Cardiac muscle cell (in vitro differentiated cells and primary cell): Measurements from ENCODE around the gene FXYD6. TPM values are rescaled to one million over a fixed set of nuclear protein-coding genes. Genes with fewer than 3 reads are reported as not detected.
A peak's percentile ranks its signal among the peaks of the same experiment; 100 is the strongest.

Source experiments
- DNase-seq, 2 donors: peaks; one replicate each; pipeline versions ENCODE4 v3.0.0 to v3.0.0-alpha.2; 2010 to 2017; ENCODE audit warnings: low read depth in 1 of 2, low spot score in 1 of 2
- H3K27ac ChIP-seq: fragments of 200-600 bp; sonication (generic); 2 replicates; pipeline ENCODE4 v1.5.1; 2016
- H3K27me3 ChIP-seq: fragments of 200-600 bp; sonication (generic); 2 replicates; pipeline ENCODE4 v1.6.0; 2016; ENCODE audit warnings: control low read depth
- H3K36me3 ChIP-seq: fragments of 200-600 bp; sonication (generic); 2 replicates; pipeline ENCODE4 v1.5.1; 2016; ENCODE audit warnings: control low read depth
- H3K4me1 ChIP-seq: fragments of 200-600 bp; sonication (generic); 2 replicates; pipeline ENCODE4 v1.8.1; 2017; ENCODE audit warnings: low read depth, mild to moderate bottlenecking, mixed run types
- H3K4me3 ChIP-seq: fragments of 200-600 bp; sonication (generic); 2 replicates; pipeline ENCODE4 v1.5.1; 2016; ENCODE audit warnings: mild to moderate bottlenecking
- H3K9me3 ChIP-seq: fragments of 200-600 bp; sonication (generic); 2 replicates; pipeline ENCODE4 v1.5.1; 2017; ENCODE audit warnings: low read depth, mild to moderate bottlenecking, control low read depth
- polyA plus RNA-seq: library from polyadenylated mRNA; unstranded; fragments of >200 nt; fragmentation: Nextera tagmentation; extraction: Ambion mirVana; gene quantifications from 2 replicates; pipeline ENCODE4 v1.2.1, GENCODE V29; 2016
- total RNA-seq: library from RNA; depleted of rRNA; stranded (reverse); fragments of >200 nt; gene quantifications from 2 replicates; pipeline ENCODE4 v1.2.3, GENCODE V29; 2016
- TF ChIP-seq, protein P1 (sequence below): IDR thresholded peaks from 2 replicates; pipeline ENCODE4 v1.5.1; 2012; ENCODE audit warnings: low read depth, mild to moderate bottlenecking, low read length

FXYD6 gene
- total and polyA plus RNA-seq, 2 experiments from 2014 or later, result 310 to 403 TPM

DNA sequence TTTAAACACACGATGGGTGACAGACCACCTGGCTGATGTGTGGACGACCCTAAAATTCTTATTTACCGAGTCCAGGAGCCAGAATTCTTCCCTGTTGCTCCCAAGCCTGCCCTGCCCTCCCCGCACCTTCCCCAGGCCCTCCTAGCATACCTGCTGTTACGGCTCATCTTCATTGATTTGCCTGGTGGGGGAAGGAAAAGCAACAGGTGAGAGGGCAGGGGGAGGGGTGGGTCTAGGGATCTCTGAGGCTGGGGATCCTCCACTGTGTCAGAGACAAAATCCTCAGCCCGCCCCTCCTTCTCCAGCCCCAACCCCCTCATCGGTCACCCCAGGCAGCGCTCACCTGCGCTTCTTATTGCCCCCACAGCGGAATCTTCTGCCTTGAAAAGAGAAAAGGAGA, 55.9 kb downstream of the FXYD6 start:
- H3K4me1 ChIP-seq, result peaks cover 7% of the 10 kb centered on the region
- no peak overlapping the region for H3K27ac ChIP-seq
- H3K9me3 ChIP-seq, result no peaks in the 10 kb centered on the region
- H3K36me3 ChIP-seq, result no peaks in the 10 kb centered on the region
- TF ChIP-seq, protein P1, sequence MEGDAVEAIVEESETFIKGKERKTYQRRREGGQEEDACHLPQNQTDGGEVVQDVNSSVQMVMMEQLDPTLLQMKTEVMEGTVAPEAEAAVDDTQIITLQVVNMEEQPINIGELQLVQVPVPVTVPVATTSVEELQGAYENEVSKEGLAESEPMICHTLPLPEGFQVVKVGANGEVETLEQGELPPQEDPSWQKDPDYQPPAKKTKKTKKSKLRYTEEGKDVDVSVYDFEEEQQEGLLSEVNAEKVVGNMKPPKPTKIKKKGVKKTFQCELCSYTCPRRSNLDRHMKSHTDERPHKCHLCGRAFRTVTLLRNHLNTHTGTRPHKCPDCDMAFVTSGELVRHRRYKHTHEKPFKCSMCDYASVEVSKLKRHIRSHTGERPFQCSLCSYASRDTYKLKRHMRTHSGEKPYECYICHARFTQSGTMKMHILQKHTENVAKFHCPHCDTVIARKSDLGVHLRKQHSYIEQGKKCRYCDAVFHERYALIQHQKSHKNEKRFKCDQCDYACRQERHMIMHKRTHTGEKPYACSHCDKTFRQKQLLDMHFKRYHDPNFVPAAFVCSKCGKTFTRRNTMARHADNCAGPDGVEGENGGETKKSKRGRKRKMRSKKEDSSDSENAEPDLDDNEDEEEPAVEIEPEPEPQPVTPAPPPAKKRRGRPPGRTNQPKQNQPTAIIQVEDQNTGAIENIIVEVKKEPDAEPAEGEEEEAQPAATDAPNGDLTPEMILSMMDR, result no peak
- no peak for DNase-seq
- H3K27me3 ChIP-seq, result no peaks in the 10 kb centered on the region
- no peak overlapping the region for H3K4me3 ChIP-seq

DNA sequence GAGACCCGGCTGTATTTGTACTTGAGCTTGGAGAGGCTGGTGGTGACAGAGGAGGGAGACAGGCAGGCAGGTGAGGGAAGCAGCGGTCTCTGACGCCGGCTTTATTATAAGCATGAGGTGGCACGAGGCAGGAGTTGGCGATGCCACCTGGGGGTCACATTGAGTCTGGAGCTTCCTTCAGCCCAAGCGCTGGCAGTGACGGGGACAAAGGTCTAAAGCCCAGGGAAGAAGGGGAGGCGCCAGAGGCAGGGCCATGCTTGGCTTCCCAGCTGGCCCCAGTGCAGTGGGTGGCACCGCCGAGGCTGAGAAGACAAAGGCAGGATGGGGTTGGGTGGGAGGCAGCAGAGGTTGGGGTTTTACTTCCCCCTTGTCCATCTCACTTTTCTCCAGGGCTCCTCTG, 56.4 kb downstream of the FXYD6 start:
- H3K27ac ChIP-seq, result no peak overlapping the region
- H3K36me3 ChIP-seq, result no peaks in the 10 kb centered on the region
- H3K9me3 ChIP-seq, result no peaks in the 10 kb centered on the region
- H3K27me3 ChIP-seq, result no peaks in the 10 kb centered on the region
- H3K4me3 ChIP-seq, result no peak overlapping the region
- no peak for DNase-seq
- peaks cover 12% of the 10 kb centered on the region for H3K4me1 ChIP-seq
- TF ChIP-seq, protein P1, result no peak

DNA sequence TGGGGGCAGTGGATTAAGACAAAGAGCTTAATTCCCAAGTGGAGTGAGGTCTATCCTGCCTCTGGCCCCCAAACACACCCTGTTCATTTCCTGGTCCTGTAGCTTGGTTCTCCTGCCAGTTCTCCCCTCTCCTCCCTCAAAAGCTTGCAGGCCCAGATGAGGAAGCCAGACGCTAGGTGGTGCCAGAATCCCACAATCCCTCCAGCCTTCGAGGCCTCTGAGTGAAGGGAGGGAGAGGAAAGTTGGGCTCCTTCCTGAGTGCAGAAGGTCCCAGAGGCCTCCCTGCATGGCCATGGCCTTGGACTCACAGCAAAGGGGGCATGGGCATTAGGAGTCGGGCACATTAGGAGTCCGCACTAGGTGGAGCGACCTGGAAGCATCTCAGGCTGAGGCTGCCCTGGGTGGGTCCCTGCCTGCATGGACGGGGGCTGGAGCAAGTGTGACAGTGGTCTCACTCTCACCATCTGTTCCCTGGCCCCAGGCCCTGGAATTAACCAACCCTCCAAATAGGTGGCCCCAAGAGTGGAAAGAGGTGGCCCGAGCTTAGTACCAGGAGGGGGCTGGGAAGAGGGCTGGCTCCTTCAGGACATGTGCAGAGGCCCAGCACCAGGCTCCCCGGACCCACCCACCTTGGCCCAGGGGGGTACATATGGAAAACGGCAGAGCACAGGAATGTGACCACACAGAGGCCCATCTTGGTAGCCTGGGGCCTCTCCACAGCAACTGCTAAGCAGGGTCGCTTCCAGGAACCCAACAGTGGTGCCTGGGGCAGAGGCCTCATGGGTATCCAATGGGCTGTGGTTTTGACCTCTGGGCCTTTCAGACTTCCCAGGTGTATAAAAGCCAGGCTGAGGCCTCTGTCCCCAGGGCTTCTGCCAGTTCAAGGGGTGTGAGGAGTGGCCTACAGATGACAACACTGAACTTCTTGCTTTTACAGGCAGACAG, 57.1 kb downstream of the FXYD6 start:
- TF ChIP-seq, protein P1, result peak; percentile 91
- no peaks in the 10 kb centered on the region for H3K9me3 ChIP-seq
- H3K27me3 ChIP-seq, result no peaks in the 10 kb centered on the region
- H3K4me3 ChIP-seq, result no peak overlapping the region
- no peak overlapping the region for H3K27ac ChIP-seq
- H3K4me1 ChIP-seq, result peaks cover 18% of the 10 kb centered on the region
- DNase-seq, result peak; percentile 85 to 86
- no peaks in the 10 kb centered on the region for H3K36me3 ChIP-seq

DNA sequence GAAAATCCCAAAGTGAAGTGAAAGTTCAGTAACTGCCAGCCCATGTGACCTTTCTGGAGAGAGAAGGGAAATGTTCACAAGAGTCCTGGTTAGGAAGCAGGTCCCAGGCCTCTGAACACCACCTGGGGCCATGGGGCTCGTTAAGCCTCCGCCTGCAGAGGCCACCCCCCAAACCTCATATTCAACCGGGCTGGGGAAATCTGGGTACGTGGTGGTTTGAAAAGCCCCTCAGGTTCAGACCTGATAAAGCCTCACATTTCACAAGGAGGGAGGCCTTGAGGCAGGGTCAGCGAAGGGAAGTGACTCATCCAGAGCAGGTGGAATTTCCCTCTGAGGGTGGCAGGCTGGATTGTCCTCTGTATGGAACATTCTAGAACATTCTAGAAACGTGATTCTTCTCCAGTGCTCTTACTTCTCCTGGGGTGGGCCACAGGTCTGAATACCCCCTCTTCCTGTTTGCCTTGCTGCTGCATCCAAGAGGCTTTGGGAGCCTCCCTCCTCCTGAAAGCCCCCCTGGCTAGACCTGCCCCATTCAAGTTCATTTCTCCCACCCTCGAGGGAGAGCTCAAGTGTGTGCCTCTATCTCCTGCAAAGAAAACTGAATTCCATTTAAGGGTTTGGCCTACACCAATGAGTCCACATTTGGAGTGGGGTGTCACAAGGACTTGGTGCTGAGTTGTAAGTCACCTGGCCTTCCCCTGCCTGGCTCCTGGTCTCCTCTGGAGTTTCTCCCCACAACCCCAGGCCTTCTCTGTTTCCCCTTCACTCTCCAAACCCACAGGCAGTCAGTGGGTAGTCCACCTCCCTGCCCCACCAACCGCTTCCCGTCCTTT, 58.2 kb downstream of the FXYD6 start:
- peaks cover 19% of the 10 kb centered on the region for H3K4me1 ChIP-seq

More for the DNA sequence above, 58.2 kb downstream of the FXYD6 start:
- no peak for DNase-seq
- Histone ChIP-seq H3K4me3 (no peak overlapping the region), H3K36me3 (no peaks in the 10 kb centered on the region), H3K27me3 (no peaks in the 10 kb centered on the region), H3K9me3 (no peaks in the 10 kb centered on the region), H3K27ac (no peak overlapping the region)
- TF ChIP-seq, protein P1, result no peak
